Immature natural killer cell (primary cell): ENCODE results near the gene CCDC159. TPM values are rescaled to one million over a fixed set of nuclear protein-coding genes. Genes with fewer than 3 reads are reported as not detected.
"Not testable (repeated sequence)": the region's sequence is repeated elsewhere in the genome, so short reads cannot be mapped to it uniquely, and the experiment has no call there.

Experiments
- DNase-seq, 3 donors: peaks; one replicate each; pipeline ENCODE4 v3.0.0; 2022; ENCODE audit warnings: mixed read lengths in 1 of 3
- H3K27ac Mint-ChIP-seq, 6 donors: one replicate each; pipeline ENCODE4 v1.8.0; 2020; ENCODE audit warnings: mixed read lengths in 6 of 6, mild to moderate bottlenecking in 5 of 6, inconsistent platforms in 4 of 6, moderate library complexity in 3 of 6
- H3K27me3 Mint-ChIP-seq, 3 donors: one replicate each; pipeline ENCODE4 v1.8.0; 2020 to 2021; ENCODE audit warnings: low read depth in 3 of 3, mild to moderate bottlenecking in 3 of 3, mixed read lengths in 3 of 3, moderate library complexity in 3 of 3, inconsistent platforms in 1 of 3
- H3K36me3 Mint-ChIP-seq, 3 donors: one replicate each; pipeline ENCODE4 v1.8.0; 2020; ENCODE audit warnings: mixed read lengths in 3 of 3, inconsistent platforms in 2 of 3, mild to moderate bottlenecking in 2 of 3
- H3K4me1 Mint-ChIP-seq, 2 donors: one replicate each; pipeline ENCODE4 v1.8.0; 2020; ENCODE audit warnings: inconsistent platforms in 2 of 2, mild to moderate bottlenecking in 2 of 2, mixed read lengths in 2 of 2, moderate library complexity in 1 of 2
- H3K4me3 Mint-ChIP-seq, 5 donors: one replicate each; pipeline ENCODE4 v1.8.0; 2020; ENCODE audit warnings: mild to moderate bottlenecking in 5 of 5, mixed read lengths in 5 of 5, inconsistent platforms in 3 of 5, moderate library complexity in 3 of 5
- H3K9me3 Mint-ChIP-seq, 6 donors: one replicate each; pipeline ENCODE4 v1.8.0; 2020; ENCODE audit warnings: mild to moderate bottlenecking in 6 of 6, mixed read lengths in 6 of 6, inconsistent platforms in 4 of 6, moderate library complexity in 3 of 6
- polyA plus RNA-seq, 3 donors: library from polyadenylated mRNA; unstranded; fragments of 300-500 nt; fragmentation: Illumina TruSeq; gene quantifications; one replicate each; pipeline ENCODE4 v1.2.3, GENCODE V29; 2021

Gene CCDC159
- polyA plus RNA-seq, 3 donors from 2014 or later: 26.5 to 32.4 (median 28.8) TPM

GRCh38 chr19:11379269-11379845, 33.0 kb downstream of the CCDC159 start:
- Mint-ChIP-seq H3K27me3 (peaks cover 9 to 25% (median 16%) of the 10 kb centered on the region in 3 donors), H3K4me1 (peaks cover 28 to 38% of the 10 kb centered on the region in 2 donors), H3K27ac (peak overlapping the region in 1 of 6 donors; percentile 95)
- not testable (repeated sequence) for H3K36me3 Mint-ChIP-seq, H3K4me3 Mint-ChIP-seq, H3K9me3 Mint-ChIP-seq, DNase-seq

GRCh38 chr19:11379857-11380350, 33.6 kb downstream of the CCDC159 start:
- Mint-ChIP-seq H3K27me3 (peaks cover 9 to 25% (median 18%) of the 10 kb centered on the region in 3 donors), H3K9me3 (no peaks in the 10 kb centered on the region), H3K36me3 (peaks cover 4% of the 10 kb centered on the region in 3 donors), H3K27ac (peak overlapping the region; percentile 95 to 100 (median 96)), H3K4me3 (peak overlapping the region; percentile 84 to 99 (median 97)), H3K4me1 (peaks cover 28 to 38% of the 10 kb centered on the region in 2 donors)
- no peak for DNase-seq

GRCh38 chr19:11380653-11381537, 34.6 kb downstream of the CCDC159 start:
- H3K9me3 Mint-ChIP-seq: no peaks in the 10 kb centered on the region
- peaks cover 9 to 25% (median 20%) of the 10 kb centered on the region in 3 donors for H3K27me3 Mint-ChIP-seq
- H3K27ac Mint-ChIP-seq: peak overlapping the region; percentile 95 to 100 (median 96)
- H3K36me3 Mint-ChIP-seq: peaks cover 4% of the 10 kb centered on the region in 3 donors
- peak; percentile 96 for DNase-seq
- H3K4me3 Mint-ChIP-seq: peak overlapping the region; percentile 84 to 99 (median 97)
- H3K4me1 Mint-ChIP-seq: peaks cover 28 to 38% of the 10 kb centered on the region in 2 donors

- Mint-ChIP-seq H3K27ac (peak overlapping the region in 4 of 6 donors; percentile 85 to 100 (median 88)), H3K27me3 (peaks cover 11 to 25% (median 20%) of the 10 kb centered on the region in 3 donors), H3K9me3 (no peaks in the 10 kb centered on the region), H3K4me3 (peak overlapping the region; percentile 56 to 72 (median 65)), H3K4me1 (peaks cover 28 to 29% of the 10 kb centered on the region in 2 donors), H3K36me3 (no peaks in the 10 kb centered on the region)
- peak; percentile 39 to 52 (median 42) for DNase-seq
Measured at GRCh38 chr19:11382898-11383705, 36.8 kb downstream of the CCDC159 start.

GRCh38 chr19:11383706-11384048, 37.4 kb downstream of the CCDC159 start:
- H3K27ac Mint-ChIP-seq: no peak overlapping the region

GRCh38 chr19:11384778-11385129, 38.4 kb downstream of the CCDC159 start:
- Mint-ChIP-seq H3K4me1 (peaks cover 28 to 29% of the 10 kb centered on the region in 2 donors), H3K27me3 (peaks cover 11 to 25% (median 20%) of the 10 kb centered on the region in 3 donors), H3K36me3 (no peaks in the 10 kb centered on the region), H3K4me3 (no peak overlapping the region), H3K27ac (no peak overlapping the region), H3K9me3 (no peaks in the 10 kb centered on the region)
- no peak for DNase-seq

More at GRCh38 chr19:11383706-11384048, 37.4 kb downstream of the CCDC159 start:
- Mint-ChIP-seq H3K4me3 (no peak overlapping the region), H3K9me3 (no peaks in the 10 kb centered on the region), H3K4me1 (peaks cover 28 to 29% of the 10 kb centered on the region in 2 donors), H3K36me3 (no peaks in the 10 kb centered on the region), H3K27me3 (peaks cover 11 to 25% (median 20%) of the 10 kb centered on the region in 3 donors)
- DNase-seq: no peak

- H3K4me1 Mint-ChIP-seq: peaks cover 7 to 8% of the 10 kb centered on the region in 2 donors
- no peak for DNase-seq
Measured at GRCh38 chr19:11387162-11388034, 41.1 kb downstream of the CCDC159 start.

GRCh38 chr19:11390359-11390758, 44.0 kb downstream of the CCDC159 start:
- peak overlapping the region in 1 of 6 donors; percentile 56 for H3K27ac Mint-ChIP-seq
- no peak overlapping the region for H3K4me3 Mint-ChIP-seq
- DNase-seq: no peak
- peaks cover 0 to 2% of the 10 kb centered on the region in 2 donors for H3K4me1 Mint-ChIP-seq
- peaks cover 0 to 7% (median under 1%) of the 10 kb centered on the region in 3 donors for H3K27me3 Mint-ChIP-seq
- H3K36me3 Mint-ChIP-seq: peaks cover 0 to 2% (median 0%) of the 10 kb centered on the region in 3 donors
- peaks cover 0 to 3% (median 0%) of the 10 kb centered on the region in 6 donors for H3K9me3 Mint-ChIP-seq

More at GRCh38 chr19:11387162-11388034, 41.1 kb downstream of the CCDC159 start:
- peaks cover 0 to 3% (median 0%) of the 10 kb centered on the region in 6 donors for H3K9me3 Mint-ChIP-seq
- H3K27me3 Mint-ChIP-seq: peaks cover 2 to 9% (median 7%) of the 10 kb centered on the region in 3 donors
- H3K4me3 Mint-ChIP-seq: no peak overlapping the region
- H3K27ac Mint-ChIP-seq: no peak overlapping the region
- H3K36me3 Mint-ChIP-seq: no peaks in the 10 kb centered on the region

GRCh38 chr19:11390933-11391680, 44.8 kb downstream of the CCDC159 start:
- no peak overlapping the region for H3K4me3 Mint-ChIP-seq

GRCh38 chr19:11397089-11397610, 50.8 kb downstream of the CCDC159 start:
- no peak for DNase-seq
- peaks cover 0 to 2% of the 10 kb centered on the region in 2 donors for H3K4me1 Mint-ChIP-seq
- H3K9me3 Mint-ChIP-seq: peaks cover 0 to 2% (median 0%) of the 10 kb centered on the region in 6 donors
- H3K27ac Mint-ChIP-seq: no peak overlapping the region
- H3K27me3 Mint-ChIP-seq: peaks cover 0 to 5% (median 2%) of the 10 kb centered on the region in 3 donors
- no peak overlapping the region for H3K4me3 Mint-ChIP-seq
- H3K36me3 Mint-ChIP-seq: peaks cover 0 to 3% (median 0%) of the 10 kb centered on the region in 3 donors

More at GRCh38 chr19:11390933-11391680, 44.8 kb downstream of the CCDC159 start:
- Mint-ChIP-seq H3K36me3 (peaks cover 0 to 3% (median 0%) of the 10 kb centered on the region in 3 donors), H3K27ac (no peak overlapping the region), H3K9me3 (peaks cover 0 to 3% (median 0%) of the 10 kb centered on the region in 6 donors), H3K27me3 (peaks cover 0 to 7% (median 0%) of the 10 kb centered on the region in 3 donors), H3K4me1 (peaks cover 0 to 2% of the 10 kb centered on the region in 2 donors)
- no peak for DNase-seq

- peaks cover 0 to 3% (median 0%) of the 10 kb centered on the region in 3 donors for H3K36me3 Mint-ChIP-seq
- peaks cover 0 to 2% (median 2%) of the 10 kb centered on the region in 3 donors for H3K27me3 Mint-ChIP-seq
- H3K4me3 Mint-ChIP-seq: no peak overlapping the region
- no peaks in the 10 kb centered on the region for H3K4me1 Mint-ChIP-seq
- H3K9me3 Mint-ChIP-seq: peaks cover 0 to 2% (median 0%) of the 10 kb centered on the region in 6 donors
- no peak for DNase-seq
- no peak overlapping the region for H3K27ac Mint-ChIP-seq
Measured at GRCh38 chr19:11399667-11400066, 53.3 kb downstream of the CCDC159 start.
